Measurements from ENCODE around the gene IL12RB2.
A peak's percentile ranks its signal among the peaks of the same experiment; 100 is the strongest.

The IL12RB2 gene

GRCh38 chr1:67348586-67349252, 41.0 kb downstream of the IL12RB2 start:
- no peak for DNase-seq (ENCODE audit: low spot score)

GRCh38 chr1:67350783-67351182, 43.1 kb downstream of the IL12RB2 start:
- no peak for DNase-seq (ENCODE audit: low spot score)

- no peak for DNase-seq (ENCODE audit: low spot score)
Measured at GRCh38 chr1:67352211-67352610, 44.5 kb downstream of the IL12RB2 start.

- peak; percentile 66 for DNase-seq (ENCODE audit: low spot score)
Measured at GRCh38 chr1:67355745-67356424, 48.2 kb downstream of the IL12RB2 start.

GRCh38 chr1:67359592-67359991, 51.9 kb downstream of the IL12RB2 start:
- no peak for DNase-seq (ENCODE audit: low spot score)

GRCh38 chr1:67361641-67362040, 54.0 kb downstream of the IL12RB2 start:
- no peak for DNase-seq (ENCODE audit: low spot score)

GRCh38 chr1:67367370-67368045, 59.8 kb downstream of the IL12RB2 start:
- DNase-seq (ENCODE audit: low spot score) = peak; percentile 37

- DNase-seq (ENCODE audit: low spot score) = no peak
Measured at GRCh38 chr1:67368046-67368514, 60.4 kb downstream of the IL12RB2 start.

- DNase-seq (ENCODE audit: low spot score) = no peak
Measured at GRCh38 chr1:67371043-67371442, 63.4 kb downstream of the IL12RB2 start.

GRCh38 chr1:67371681-67372080, 64.0 kb downstream of the IL12RB2 start:
- DNase-seq (ENCODE audit: low spot score) = no peak

- no peak for DNase-seq (ENCODE audit: low spot score)
Measured at GRCh38 chr1:67372136-67372535, 64.5 kb downstream of the IL12RB2 start.

GRCh38 chr1:67372898-67373297, 65.2 kb downstream of the IL12RB2 start:
- no peak for DNase-seq (ENCODE audit: low spot score)

GRCh38 chr1:67376381-67376780, 68.7 kb downstream of the IL12RB2 start:
- no peak for DNase-seq (ENCODE audit: low spot score)

- no peak for DNase-seq (ENCODE audit: low spot score)
Measured at GRCh38 chr1:67377253-67377652, 69.6 kb downstream of the IL12RB2 start.

- DNase-seq (ENCODE audit: low spot score) = no peak
Measured at GRCh38 chr1:67381154-67381553, 73.5 kb downstream of the IL12RB2 start.

GRCh38 chr1:67382292-67382691, 74.6 kb downstream of the IL12RB2 start:
- DNase-seq (ENCODE audit: low spot score) = no peak

- no peak for DNase-seq (ENCODE audit: low spot score)
Measured at GRCh38 chr1:67383999-67384638, 76.4 kb downstream of the IL12RB2 start.

GRCh38 chr1:67390041-67390887, 82.6 kb downstream of the IL12RB2 start:
- no peak for DNase-seq (ENCODE audit: low spot score)

- DNase-seq (ENCODE audit: low spot score) = no peak
Measured at GRCh38 chr1:67393240-67393639, 85.6 kb downstream of the IL12RB2 start.

GRCh38 chr1:67393737-67394136, 86.1 kb downstream of the IL12RB2 start:
- DNase-seq (ENCODE audit: low spot score) = no peak

GRCh38 chr1:67394548-67394947, 86.9 kb downstream of the IL12RB2 start:
- no peak for DNase-seq (ENCODE audit: low spot score)

Measured in AG08396 (cell line).